GM12864 (cell line): ENCODE data around the gene TREM1.

Experiments
- DNase-seq: peaks from one replicate; pipeline ENCODE4 v3.0.0-alpha.2; 2011; ENCODE audit warnings: low read depth
- H3K4me3 ChIP-seq: 2 replicates; pipeline ENCODE4 v1.5.1; 2011; ENCODE audit warnings: mild to moderate bottlenecking, low read depth, low read length, control low read depth
- TF ChIP-seq, protein P1 (sequence below): IDR thresholded peaks from 2 replicates; pipeline ENCODE4 v1.5.1; 2011; ENCODE audit warnings: low read depth, mild to moderate bottlenecking, moderate library complexity, low read length, control low read depth, inconsistent platforms; ENCODE audit errors: missing control alignments

Gene TREM1

DNA sequence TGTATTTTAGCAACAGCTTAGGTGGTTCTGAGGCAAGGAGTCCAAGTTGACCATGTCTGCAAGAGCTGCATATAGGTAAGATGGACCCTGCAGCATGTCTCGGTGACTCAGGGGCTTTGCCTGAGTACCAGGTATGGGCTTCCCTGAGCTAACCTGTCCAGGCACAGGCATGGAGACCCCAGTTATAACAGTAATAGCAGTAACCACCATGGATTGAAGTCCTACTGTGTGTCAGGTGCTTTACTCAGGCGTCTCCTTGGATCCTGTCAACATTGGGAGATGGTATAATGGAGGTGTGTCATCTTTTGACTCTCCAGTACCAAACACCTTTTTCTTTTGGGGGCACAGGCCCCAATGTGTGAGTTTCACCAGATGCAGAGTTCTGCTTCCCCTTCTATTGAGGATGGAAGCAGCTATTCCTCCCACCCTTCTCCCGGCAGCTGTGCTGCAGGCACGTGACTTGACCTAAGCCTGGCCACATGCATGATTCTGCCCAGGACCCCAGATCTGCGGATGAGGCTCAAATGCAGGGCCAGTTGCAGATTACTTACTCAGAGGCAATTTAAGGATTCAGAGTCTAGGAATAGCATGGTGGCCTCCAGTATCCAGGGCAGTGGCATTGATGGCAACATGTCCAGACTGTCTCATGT, 13.8 kb downstream of the TREM1 start:
- TF ChIP-seq, protein P1, sequence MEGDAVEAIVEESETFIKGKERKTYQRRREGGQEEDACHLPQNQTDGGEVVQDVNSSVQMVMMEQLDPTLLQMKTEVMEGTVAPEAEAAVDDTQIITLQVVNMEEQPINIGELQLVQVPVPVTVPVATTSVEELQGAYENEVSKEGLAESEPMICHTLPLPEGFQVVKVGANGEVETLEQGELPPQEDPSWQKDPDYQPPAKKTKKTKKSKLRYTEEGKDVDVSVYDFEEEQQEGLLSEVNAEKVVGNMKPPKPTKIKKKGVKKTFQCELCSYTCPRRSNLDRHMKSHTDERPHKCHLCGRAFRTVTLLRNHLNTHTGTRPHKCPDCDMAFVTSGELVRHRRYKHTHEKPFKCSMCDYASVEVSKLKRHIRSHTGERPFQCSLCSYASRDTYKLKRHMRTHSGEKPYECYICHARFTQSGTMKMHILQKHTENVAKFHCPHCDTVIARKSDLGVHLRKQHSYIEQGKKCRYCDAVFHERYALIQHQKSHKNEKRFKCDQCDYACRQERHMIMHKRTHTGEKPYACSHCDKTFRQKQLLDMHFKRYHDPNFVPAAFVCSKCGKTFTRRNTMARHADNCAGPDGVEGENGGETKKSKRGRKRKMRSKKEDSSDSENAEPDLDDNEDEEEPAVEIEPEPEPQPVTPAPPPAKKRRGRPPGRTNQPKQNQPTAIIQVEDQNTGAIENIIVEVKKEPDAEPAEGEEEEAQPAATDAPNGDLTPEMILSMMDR = no peak
- no peak overlapping the region for H3K4me3 ChIP-seq
- no peak for DNase-seq

DNA sequence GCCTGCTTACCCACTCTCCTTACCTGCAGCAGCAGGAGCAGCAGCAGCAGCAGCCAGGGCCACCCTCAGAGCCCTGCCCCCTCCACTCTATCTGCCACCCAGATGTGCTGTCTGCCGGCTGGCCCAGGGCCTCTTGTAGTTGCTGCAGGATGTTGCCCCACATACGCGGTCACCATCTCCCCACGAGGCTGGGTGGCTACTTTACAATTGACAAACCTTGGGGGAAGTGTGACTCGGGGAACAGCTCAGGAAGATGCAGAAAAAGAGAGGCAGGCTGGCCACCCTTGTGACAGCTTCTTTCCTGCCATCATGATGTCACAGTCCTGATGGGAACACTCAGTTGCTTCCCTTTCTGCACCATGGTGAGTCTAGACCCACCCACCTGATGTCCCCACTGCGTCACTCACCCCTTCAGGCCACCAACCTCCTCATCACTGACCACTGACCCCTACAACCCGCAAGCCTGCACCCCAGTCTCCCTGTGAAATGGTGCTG, 14.5 kb downstream of the TREM1 start:
- H3K4me3 ChIP-seq = no peak overlapping the region
- no peak for DNase-seq
- TF ChIP-seq, protein P1 = no peak

DNA sequence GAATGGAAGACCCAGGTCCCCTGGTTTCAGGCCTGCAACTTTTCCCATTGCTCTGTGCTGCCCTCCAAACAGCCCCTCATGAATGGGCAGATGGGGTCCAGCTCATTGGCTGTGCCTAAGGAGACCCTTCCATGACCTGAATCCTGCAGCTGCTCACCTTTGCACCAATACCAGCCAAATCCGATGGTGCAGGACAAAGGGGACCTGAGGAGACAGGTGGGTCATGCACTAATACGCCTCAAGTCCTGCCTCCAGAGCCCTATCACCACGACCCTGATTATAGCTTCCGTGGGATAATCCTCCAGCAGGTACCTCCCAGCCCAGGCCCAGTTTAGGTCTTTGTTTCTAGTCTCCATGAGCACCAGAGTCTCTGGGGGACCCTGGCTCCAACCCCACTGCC, 16.8 kb downstream of the TREM1 start:
- TF ChIP-seq, protein P1 = no peak
- no peak for DNase-seq
- H3K4me3 ChIP-seq = no peak overlapping the region

DNA sequence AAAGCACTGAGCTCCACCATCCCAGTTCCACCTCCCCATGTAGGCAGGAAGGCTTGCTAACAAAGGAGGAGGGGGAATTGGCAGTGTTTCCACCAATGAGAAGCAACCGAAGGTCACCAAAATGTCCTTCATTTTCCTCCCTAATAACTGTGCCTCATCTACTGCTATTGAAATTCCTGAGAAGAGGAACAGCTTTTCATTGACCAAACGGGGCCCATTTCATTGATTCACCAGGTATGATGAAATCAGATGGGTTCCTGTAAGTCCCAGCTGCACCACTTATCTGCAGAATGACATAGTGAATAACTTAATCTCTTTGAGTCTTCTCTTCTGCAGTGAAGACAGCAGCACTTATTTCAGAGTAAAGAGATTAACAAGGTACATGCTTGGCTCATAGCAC, 17.3 kb downstream of the TREM1 start:
- no peak overlapping the region for H3K4me3 ChIP-seq
- TF ChIP-seq, protein P1 = no peak
- DNase-seq = no peak

DNA sequence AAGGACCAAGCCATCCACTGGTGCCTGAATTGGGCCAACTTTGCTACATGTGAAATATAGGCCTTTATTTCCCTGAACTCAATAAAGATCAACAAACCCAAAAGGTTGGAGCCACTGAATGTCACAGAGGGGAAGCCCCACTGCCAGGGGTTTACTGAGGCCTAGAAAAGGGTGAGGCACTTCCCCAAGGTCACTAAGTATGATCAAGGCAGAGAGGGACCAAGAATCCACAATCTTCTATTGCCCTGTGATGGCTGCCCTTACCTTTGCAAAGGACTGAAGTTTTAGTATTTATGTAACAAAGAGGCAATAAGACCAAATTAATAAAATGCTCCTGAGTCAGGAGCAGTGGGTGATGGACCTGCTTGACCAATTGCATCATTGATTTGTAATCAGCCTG, 18.0 kb downstream of the TREM1 start:
- no peak overlapping the region for H3K4me3 ChIP-seq
- DNase-seq = no peak
- TF ChIP-seq, protein P1 = no peak

DNA sequence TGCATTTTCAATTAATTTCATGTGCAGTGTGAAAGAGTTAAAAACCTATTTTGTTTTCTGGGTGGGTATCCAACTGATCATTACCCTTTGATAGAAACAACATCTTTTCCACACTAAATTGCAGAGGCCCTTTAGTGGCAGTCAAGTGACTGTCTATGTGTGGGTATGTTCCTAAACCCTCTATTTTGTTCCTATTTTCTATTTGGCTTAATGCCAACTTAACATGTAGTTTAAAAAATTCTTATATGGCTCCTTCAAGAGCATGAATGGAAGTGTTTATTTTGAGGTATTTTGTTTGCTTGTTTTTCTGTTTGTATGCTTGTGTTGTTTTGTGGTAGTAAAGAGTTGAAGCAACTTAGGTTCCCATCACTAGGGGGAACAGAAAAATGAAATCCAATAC, 19.9 kb downstream of the TREM1 start:
- no peak for DNase-seq
- TF ChIP-seq, protein P1 = no peak
- H3K4me3 ChIP-seq = no peak overlapping the region

DNA sequence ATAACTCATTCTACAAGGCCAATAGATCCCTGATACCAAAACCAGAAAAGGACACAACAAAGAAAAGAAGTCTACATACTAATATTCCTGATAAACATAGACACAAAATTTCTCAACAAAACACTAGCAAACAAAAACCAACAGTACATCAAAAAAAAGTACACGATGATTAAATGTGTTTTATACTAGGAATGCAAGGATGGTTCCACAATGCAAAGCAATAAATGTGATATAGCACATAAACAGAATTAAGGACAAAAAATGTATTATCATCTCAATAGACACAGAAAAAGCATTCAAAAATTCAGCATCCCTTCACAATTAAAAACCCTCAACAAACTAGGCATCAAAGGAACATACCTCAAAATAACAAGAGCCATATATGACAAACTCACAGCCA, 23.2 kb downstream of the TREM1 start:
- H3K4me3 ChIP-seq = no peak overlapping the region
- no peak for DNase-seq
- TF ChIP-seq, protein P1 = no peak
